NCI-H2107 treated with DMSO at 0.1 percent for 48 hours (cell line): ENCODE data around the gene FBXL15.

Experiments
- DNase-seq: peaks from one replicate; lab custom pipeline; 2025; ENCODE audit not compliant: unreplicated experiment; lab: John Stamatoyannopoulos, UW

FBXL15 gene

DNA sequence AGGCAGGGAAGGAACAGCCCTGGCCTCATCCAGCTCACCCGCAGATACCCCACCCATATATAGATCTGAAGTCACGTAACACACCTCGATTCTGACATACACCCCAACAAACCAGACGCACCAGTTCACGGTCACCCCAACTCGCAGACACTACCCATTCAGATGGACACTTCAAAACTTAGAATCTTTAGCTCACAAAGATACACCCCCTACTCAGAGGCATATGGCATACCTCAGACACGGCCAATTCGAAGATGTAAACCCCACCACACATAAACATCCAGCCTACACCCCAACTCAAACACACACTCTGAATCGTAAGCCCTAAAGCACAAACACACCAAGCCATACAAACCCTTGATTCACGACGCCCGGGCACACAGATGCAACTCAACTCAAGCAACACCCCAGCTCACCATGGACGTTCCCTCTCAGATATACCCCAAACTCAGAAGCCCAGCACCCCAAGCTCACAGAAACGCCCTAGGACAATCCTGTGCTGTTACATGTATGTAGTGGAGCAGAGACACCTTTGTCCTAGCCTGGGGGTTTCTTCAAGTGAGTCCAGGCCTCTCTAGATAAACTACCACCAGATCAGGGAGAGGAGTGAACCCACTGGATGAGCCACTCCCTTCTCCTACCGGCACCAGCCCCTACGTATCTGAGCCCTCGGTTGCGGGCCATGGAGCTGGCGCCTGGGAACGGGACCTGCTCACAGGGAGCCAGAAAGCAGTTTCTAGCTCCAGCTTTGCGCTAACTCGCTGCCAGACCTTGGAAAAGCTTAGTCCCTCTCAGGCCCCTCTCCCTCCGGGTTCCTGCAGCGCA, 10.8 kb upstream of the FBXL15 start:
- DNase-seq, result no peak

DNA sequence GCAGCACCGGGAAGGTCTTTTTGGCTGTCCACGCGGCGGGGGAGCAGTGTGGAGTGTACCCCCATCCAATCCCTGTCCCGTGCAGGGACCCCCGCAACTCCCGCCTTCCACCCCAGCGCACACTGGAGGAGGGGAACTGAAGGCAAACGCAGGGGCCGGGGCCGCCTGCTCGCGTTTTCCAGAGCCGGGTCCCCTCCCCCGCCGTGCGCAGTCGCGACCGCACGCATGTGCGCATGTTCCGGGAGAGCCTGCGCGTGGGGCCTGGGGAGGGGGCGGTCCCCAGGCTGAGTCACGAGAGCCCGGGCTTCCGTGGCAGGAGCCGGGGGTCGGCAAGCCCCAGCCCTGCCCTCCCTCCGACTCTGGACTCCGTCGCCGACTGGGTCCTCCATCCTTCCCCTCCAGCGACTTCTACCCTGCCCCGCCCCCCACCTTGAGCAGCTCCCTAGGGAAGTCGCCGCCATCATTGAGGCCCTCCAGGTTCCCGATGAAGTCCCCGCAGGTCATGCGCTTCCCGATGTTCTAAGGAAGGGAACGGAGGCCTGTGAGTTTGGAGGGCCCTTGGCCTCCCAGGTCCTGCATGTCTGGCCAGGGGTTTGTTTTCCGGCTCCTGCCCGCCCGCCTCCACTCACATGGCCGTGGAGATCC, 10.1 kb upstream of the FBXL15 start:
- no peak for DNase-seq

DNA sequence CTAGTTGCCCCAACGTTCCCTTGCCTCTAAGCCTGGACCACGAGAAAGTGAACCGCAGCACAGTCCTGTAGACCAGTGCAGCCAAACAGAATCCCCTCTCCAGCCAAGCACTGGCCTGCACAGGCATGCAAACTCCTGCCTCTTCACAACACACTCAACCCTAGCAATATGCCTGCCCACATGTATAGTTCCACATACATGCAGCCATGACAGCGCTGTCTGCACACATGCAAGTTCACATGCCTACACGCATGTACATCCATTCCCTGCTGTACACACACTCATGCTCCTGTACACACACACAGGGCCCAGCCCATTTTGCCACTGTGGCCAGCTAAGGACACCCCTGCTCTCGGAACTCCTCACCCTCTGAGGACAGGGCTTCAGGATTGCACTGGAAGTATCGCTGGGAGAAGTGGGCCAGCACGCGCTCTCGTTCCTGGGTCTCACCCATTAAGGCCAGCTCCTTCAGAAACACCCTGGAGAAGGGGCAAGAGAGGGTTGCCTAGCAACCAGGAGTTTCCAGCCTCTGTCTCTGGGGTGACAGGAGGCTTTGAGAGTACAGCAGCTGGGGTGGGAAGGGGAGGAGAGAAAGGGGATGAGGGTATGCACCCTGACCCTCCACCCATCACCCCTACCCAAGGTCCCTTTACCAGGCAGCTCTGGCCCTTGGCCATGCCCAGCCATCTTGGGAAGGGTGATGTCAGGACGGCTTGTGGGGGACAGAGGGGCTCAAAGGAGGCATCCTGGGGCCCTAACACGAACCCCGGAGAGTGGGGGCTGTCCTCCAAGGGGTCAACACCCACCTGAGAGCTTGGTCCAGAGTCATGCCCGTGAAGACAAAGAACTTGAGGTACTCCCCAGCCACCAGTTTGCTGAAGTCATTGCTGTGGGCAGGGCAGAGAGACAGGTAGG, 9.0 kb upstream of the FBXL15 start:
- no peak for DNase-seq

DNA sequence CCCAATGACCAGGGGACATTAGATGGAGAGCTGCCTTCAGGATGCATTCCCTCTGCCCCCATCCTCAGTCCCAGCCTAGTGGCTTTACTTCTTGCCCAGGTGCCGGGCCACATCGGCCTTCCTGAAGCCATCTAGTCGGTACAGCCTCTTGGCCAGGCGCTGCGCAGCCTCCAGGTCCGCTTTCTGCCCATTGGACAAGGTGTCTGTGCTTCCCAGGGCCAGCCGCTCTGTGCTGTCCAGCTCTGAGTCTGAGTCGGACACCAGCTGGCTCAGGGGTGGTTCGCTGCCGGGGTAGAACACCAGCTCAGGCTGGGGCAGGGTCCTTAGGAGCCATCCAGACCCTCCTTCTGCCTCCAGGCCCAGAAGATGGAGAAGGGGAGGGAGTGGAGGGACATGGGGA, 8.3 kb upstream of the FBXL15 start:
- DNase-seq, result no peak

DNA sequence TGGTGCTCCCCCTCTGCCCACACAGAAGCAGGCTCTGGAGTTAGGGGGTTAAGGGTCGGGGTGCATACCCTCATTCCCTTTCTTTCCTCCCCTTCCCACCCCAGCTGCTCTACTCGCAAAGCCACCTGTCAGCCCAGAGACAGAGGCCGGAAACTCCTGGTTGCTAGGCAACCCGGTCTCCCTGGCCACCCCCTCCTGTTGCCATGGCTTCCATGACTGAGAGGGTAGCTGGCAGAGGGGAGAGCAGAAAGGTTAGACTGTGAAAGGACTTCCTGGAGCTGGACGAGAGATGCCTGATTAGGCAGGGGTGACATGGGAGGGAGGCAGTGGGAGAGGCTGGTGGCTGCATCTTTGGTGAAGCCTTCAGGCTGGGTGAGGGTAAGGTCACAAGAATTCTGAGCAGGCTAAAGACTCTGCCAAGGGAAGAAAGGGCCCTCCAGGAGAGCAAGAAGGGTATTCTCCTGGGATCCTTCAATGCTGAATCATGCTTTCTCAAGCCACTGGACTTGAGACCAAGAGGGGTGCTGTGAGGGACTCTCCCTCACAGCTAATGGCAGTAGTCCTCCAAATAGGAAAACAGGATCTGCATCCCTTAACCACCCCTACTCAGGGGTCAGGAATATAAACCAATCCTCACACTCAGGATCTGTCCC, 7.5 kb upstream of the FBXL15 start:
- DNase-seq, result peak; percentile 7

DNA sequence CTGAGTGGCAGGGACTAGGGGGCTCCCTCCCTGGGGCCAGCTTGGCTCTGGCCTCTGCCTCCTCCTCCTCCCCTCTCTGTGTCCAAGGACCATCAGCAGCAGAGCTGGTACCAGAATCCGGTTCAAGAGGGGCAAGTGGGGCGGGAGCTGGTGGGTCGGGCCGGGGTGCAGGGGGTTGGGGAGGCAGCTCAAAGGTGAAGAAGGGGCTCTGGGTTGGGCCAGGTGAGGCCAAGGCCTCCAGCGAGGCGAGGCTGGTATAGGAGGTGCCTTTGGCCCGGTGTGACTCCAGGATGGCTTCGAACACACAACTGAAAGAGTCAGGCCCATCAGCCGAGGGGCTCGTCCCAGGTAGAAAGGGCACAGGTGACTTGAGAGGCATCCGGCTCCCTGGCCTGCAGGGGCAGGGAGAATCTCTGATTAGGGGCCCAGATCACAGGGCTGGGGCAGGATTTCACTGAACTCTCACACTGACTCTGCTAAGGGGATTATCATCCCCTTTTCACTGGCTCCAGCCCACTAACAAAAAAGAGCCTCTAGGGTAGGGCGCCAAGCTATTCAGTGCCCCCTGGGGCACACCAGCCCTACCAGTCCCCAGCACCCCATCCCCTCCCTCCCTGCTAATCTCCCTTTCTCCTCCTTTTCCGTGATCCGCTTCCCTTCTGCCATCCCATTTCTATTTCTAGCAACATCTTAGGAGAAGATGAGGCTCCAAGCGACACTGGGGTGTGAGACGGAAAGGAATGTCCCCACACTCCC, 6.7 kb upstream of the FBXL15 start:
- DNase-seq, result no peak

DNA sequence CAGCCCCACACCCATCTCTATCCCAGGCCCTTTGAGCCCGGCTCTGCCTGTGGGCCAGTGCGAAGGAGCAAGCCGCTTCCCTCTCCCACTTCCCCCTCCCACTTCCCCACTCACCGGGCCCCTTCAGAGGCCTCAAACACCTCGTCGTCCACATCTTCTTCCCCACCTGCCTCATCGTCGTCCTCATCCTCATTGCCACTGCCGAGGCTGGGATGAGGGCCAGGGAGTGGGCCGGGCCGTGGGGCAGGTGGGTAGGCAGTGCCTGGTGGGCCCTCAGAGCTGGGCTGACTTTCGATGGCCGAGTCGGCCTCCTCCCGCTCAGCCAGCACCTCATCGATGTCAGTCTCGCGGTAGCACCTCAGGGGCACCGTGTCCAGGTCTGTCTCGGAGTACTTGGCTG, 5.9 kb upstream of the FBXL15 start:
- no peak for DNase-seq

DNA sequence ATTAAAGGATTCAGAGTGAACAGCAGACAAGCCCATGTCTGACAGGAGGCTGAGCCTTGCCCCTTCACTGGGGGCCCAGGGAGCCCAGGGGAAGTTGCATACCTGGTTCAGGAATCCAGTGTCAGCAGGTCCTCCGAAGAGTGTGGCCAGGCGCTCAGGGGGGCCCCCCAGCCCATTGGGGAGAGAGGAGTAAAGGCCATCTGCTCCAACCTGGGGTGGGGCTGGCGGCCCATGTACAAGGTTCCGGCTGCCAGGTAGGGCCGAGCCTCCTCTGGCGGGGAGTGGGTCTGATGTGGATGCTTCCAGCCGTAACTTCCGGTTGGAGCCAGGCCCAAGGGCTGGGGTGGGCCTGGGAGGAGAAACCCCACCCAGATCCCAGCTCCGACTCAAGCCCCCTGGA, 4.4 kb upstream of the FBXL15 start:
- no peak for DNase-seq

DNA sequence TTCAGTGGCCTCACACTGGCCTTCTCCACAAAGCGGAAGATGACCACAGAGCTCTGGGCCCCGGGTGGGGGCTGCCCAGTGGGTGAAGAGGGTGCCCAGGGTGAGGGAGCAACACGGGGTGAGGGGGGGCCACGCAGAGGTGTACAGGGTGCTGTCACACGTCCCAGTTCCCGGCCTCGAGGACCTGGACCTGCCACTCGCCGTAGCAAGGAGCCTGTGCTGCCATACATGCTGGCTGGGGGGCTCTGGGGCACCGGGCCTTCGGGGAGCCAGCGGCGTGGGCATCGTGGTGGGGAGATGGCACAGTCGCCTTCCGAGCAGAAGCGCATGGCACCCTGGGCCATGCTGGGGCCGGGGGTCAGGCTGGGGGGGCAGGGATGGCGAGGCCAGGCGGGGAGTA, 3.9 kb upstream of the FBXL15 start:
- no peak for DNase-seq

DNA sequence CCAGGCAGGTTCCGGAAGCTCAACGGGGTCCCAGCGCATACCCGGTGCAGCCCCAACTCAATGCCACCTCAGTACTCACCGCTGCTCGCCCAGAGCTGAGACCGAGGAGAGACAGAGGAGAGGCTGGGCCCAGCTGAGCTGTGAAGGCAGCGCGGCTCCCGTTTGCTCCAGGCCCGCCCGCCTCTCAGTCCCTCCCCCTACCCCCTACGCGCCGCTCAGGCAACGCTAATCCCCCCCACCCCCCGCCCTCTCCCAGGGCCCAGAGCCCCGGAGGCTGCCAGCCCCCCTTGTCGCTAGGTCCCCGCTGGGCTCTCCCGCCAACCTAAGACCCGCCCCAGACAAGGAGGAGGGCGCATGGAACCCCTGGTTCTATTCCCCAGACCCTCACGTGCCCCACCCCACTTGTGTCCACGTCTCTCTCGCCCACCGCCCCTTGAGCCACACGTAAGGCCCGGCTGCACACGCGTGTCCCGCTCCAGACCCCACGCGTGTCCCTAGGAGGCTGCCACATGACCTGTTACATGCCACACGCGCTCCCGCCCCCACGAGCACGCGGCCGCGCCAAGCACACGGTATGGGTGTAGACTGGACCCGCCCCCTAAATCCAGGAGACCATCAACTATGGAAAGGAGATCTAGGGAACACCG, 1.9 kb upstream of the FBXL15 start, which contains the start of gene PSD:
Gene PSD (minus strand): TSS at position 164 of the 647 bp plus-strand sequence. CDS start 1,747 bp downstream, outside the sequence.
- peak; percentile 52 for DNase-seq

DNA sequence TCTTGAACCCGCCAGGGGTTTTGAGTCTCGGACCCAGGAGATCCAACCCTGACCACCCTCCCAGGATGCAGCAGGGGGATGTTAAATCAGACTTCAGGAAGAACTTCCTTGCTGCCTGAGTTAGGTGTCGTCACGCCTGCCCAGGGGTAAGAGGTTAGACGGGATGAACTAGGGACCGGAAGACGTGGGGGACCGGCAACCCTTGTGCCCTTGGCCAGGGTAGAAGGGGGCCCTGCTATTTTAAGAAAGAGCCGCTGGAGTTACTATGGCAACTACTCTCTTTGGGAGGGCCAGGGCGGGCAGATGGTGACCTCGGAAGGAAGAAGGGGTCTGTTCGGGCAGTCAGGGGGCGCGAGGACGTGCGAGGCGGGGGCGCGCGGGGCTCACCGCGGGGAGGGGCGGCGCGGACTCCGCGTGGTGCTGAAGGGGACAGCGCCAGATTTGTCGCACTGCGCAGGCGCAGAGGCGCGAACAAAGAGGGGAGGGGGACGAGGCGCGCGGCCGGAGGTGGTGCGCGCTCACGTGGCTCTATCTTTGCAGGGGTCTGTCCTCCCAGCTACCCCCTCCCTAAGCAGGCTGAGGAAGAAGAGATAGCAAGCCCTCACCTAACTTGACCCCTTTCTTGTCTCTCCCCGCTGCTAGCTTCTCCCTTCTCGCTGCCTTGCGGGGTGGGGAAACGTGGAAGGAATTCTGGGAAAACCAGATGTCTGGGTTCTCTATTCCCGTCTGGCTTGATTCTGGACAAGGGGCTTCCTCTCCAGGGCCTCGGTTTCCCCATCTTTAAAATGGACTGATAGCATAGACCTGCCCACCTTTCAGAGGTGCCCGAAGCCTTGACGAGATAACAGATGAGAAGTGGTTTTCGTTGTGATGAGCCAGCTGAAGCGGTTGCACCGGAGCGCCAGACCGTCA, 1.1 kb upstream of the FBXL15 start:
- DNase-seq, result peak; percentile 65

DNA sequence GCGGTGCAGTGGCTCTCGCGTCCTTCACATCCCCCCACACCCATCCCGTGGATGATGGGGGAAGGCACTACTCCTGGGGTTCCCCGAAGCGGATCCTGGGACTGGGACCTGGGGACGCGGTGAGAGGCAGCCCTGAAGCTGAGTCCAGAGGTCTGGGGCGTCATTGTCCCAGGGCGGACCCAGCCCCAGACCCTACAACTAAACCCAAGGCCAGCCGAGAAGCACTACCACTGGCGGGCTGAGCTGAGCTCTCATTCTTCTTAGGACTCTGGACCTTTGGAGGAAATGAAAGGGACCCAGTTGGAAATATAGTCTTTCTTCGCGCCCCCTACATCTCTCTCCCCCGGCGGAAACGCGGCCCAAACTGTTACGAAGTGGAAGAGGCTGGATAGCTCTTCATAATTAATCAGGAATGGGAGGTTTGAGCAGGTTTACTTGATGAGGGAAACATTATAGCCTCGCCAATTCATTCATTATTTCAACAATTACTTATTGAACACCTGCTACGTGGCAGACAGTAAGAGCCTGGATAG, 389 bp upstream of the FBXL15 start:
- no peak for DNase-seq

DNA sequence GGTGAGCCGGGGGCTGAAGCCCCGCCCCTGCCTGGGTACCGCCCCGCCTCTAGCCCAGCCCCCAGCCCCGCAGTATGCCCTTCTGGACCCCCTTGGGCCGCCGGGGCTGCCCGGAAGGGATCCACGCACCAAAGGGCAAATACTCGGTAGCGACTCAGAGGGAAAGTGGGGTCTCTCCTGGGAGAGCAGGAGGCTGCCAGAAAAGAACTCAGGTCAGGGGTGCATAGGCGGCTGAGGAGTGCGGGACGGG, 796 bp downstream of the FBXL15 start:
- no peak for DNase-seq

DNA sequence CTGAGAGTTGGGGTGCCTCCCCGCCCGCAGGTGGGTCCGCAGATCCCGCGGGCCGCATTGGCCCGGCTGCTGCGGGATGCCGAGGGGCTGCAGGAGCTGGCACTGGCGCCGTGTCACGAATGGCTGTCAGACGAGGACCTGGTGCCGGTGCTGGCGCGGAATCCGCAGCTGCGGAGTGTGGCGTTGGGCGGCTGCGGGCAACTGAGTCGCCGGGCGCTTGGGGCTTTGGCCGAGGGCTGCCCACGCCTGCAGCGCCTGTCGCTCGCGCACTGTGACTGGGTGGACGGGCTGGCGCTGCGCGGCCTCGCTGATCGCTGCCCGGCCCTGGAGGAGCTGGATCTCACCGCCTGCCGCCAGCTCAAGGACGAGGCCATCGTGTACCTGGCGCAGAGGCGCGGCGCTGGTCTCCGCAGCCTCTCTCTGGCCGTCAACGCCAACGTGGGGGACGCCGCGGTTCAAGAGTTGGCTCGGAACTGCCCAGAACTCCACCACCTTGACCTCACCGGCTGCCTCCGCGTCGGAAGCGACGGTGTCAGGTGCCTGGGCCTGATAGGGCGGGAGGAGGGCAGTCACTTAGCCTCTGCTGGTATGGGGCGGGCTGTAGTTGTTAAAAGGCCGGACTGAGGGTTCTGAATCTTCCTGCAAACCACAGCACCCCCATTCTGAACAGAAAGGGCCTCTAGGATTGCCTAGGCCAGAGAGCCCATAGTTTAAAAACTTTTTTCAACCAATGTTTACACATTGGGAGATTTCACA, 1.3 kb downstream of the FBXL15 start:
- DNase-seq, result no peak

DNA sequence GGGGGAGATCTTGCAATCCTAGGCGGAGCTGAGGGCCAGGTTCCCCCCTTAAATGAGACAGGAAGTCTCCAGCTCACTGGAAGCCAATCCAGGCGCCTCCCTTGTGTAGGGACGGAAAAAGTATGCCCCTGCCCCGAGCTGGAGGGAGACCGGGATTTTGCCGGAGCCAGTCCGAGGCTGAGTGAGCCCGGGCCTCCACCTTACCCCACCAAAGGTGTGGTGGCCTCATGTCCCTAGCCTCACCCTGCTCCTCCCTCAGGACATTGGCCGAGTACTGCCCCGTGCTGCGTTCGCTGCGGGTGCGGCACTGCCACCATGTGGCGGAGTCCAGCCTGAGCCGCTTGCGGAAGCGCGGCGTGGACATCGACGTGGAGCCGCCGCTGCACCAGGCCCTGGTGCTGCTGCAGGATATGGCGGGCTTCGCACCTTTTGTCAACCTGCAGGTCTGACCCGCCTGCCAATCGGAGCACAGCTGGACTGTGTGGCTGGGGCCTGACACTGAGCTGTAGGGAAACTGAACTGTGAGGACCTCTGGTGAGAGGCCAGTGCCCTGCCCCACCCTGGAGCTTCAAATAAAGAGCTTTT, 2.0 kb downstream of the FBXL15 start:
- no peak for DNase-seq

DNA sequence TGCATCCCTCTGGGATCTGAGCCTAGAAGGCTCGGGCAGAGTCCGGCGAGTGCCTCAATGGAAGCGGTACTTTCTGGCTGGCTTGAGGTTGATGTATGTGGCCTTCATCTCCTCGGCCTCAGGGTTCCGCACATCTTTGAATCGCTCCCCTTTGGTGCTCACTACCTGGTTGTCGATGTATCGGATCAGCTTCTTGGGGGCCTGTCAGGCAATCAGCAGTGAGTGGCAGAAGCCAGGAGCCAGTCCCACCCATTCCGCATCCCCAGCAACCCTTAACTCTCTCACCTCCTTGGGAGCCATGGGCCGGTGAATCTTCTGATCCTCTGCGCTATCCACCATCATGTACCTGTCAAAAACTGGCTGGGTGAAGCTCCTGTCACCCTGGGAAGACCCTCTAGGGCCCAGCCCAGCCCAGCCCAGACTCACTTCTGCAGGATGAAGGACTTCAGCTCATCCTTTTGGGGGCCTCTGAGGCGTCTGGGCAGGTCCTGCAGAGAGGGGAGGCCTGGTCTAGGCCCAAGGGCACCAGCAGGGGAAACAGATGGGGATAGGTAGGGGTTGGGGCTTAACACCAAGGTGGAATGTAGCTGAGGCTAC, 2.8 kb downstream of the FBXL15 start:
- DNase-seq, result no peak

DNA sequence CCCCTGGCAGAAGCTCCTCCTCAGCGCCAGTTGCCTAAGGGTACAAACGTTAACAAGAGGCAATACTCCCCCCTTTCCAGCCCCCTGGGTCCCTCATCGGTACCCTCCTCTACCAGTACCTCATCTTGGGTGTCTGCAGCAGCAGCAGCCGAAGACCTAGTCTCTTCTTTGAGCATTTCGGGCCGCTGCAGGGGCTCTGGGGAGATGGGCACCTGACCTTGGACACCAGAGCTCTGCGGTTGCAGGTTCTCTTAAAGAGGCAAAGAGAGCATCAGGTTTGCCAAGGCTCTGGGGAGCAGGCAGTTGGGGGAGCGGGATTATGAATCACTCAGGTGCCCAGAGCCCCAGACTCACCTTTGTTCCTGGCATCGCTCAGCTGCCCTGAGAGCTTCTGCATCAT, 3.5 kb downstream of the FBXL15 start:
- no peak for DNase-seq
